GM12873 (cell line): ENCODE measurements around the gene ST8SIA2.

Experiments used
- CTCF ChIP-seq: IDR thresholded peaks from 2 replicates; pipeline ENCODE4 v1.5.1; 2012; ENCODE audit warnings: low read depth, mild to moderate bottlenecking, moderate library complexity, low read length, control low read depth; ENCODE audit not compliant: insufficient read depth; ENCODE audit errors: missing control alignments

ST8SIA2 gene

DNA sequence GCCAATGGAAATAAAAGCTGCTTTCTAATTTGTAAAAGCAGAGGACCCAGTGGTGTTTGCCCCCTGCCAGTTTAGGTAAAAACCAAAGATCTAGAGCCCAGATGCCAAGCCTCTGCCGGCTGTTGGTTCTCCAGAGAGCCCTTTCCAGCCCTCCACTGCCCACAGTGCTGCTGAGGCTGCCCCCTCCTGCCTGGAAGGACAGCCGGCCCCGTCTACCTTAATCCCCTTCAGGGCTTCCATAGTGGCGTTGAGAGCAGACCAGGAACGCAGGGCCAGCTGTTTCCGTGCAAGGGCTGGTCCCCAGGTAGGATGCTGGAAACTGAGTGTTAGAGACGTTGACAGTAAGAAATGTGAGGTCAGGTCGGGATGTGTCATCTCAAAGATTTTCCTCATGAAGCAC lies 6.9 kb downstream of the ST8SIA2 start:
- TF ChIP-seq CTCF: no peak

GRCh38 chr15:92400980-92401787 lies 7.5 kb downstream of the ST8SIA2 start:
- no peak for TF ChIP-seq CTCF

- TF ChIP-seq CTCF: no peak
Measured at GRCh38 chr15:92402751-92403150, 9.1 kb downstream of the ST8SIA2 start.

- TF ChIP-seq CTCF: no peak
Measured at GRCh38 chr15:92405942-92406341, 12.3 kb downstream of the ST8SIA2 start.

- TF ChIP-seq CTCF: no peak
Measured at GRCh38 chr15:92407321-92407720, 13.6 kb downstream of the ST8SIA2 start.

- TF ChIP-seq CTCF: no peak
Measured at GRCh38 chr15:92407916-92408315, 14.2 kb downstream of the ST8SIA2 start.

DNA sequence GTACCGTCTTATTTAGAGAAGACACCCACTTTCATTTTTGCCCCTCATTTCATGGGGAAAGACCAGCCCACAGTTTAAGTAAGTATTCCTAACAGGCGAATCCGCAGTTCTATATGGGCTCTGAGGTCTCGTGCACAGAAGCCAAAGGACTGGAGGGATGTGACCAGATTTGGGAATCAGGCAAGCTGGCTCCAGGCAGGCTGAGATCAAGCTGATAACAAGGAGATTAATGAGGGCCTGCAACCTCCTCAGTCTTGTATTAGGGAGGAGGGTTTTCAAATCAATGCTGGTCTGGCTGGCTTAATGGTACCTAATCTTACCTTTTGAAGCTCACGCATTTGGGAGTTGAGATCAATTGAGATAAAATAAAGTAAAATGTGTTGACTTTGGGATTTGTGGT lies 15.3 kb downstream of the ST8SIA2 start:
- no peak for TF ChIP-seq CTCF
